GM12874 (cell line): Measurements from ENCODE around the gene THADA.

ENCODE experiments used
- TF ChIP-seq, protein P1 (sequence below): IDR thresholded peaks from 2 replicates; pipeline ENCODE4 v1.5.1; 2011; ENCODE audit warnings: low read depth, mild to moderate bottlenecking, control low read depth, low read length, moderate library complexity; ENCODE audit not compliant: insufficient read depth

The THADA gene

DNA sequence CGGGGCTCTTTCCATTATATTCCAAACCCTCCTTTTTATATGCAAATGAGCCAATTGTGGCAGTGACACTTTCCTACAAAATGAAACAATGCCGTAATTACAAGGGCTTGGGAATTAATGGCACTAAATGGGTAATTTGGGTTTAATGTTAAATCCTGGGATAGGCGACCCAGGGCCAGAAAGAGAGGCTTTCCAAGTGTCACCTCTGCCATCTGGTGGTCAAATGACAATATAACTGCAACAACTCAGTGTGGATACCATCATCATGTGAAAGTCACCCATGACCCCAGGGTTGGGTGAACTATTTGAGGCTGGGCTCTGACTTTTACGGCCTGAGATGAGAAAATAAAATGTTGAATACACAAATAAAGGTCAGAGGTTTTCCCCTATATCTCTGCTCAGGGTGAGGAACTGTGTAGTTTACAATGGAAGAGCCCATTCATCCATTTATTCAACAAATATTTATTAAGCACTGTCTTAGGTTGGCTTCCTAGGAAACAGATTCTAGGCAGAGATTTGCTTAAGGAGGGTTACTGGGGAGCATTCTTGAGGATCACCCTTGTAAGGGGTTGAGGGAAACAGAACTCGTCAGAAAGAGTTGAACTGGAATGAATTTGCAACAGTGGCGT lies 13.6 kb upstream of the THADA start:
- TF ChIP-seq, protein P1, sequence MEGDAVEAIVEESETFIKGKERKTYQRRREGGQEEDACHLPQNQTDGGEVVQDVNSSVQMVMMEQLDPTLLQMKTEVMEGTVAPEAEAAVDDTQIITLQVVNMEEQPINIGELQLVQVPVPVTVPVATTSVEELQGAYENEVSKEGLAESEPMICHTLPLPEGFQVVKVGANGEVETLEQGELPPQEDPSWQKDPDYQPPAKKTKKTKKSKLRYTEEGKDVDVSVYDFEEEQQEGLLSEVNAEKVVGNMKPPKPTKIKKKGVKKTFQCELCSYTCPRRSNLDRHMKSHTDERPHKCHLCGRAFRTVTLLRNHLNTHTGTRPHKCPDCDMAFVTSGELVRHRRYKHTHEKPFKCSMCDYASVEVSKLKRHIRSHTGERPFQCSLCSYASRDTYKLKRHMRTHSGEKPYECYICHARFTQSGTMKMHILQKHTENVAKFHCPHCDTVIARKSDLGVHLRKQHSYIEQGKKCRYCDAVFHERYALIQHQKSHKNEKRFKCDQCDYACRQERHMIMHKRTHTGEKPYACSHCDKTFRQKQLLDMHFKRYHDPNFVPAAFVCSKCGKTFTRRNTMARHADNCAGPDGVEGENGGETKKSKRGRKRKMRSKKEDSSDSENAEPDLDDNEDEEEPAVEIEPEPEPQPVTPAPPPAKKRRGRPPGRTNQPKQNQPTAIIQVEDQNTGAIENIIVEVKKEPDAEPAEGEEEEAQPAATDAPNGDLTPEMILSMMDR, result peak; percentile 66

DNA sequence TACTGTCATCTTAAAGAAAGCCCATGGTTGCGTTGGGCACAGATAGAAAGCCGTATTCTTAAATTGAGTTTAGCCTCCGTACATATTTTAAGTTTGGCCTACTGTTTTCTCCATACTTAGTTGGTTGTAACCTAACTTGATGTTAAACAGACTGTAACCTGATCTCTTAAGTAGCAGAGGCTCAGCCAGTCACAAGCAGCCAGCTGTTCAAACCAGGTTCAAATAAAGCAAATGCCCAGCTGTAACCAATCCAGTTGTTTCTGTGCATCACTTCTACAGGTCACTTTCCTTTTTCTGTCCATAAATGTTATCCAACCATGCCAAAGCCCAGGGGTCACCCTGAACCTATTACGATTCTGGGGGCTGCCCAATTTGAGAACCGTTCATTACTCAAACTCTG lies 10.0 kb upstream of the THADA start:
- TF ChIP-seq, protein P1, result no peak

DNA sequence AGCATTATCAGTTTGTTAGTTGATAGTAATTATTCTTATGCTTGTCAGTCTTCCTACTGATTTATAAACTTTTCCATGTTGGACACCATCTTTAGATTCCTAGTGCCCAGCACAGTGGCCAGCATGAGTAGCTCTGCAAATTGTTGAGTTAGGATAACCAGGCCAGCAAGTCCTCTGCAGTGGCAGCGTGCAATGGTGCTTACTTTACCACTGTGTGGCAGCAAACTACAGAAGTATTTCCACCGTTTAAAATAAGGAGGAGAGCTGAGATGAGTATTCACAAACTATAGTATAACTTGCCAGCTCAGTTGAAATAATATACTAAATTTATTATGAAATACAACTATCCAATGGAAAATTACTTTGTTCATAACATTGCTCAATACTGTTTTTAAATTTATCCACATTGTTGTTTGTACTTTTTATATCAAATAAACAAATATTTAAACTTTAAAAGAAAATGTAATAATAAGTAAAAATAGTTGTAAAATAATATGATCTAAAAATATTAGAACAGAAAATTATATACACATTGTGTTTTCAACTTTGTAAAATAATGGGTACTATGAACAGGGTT lies 9.3 kb upstream of the THADA start:
- TF ChIP-seq, protein P1, result peak; percentile 39; the same call in 1 of the 2 replicates

DNA sequence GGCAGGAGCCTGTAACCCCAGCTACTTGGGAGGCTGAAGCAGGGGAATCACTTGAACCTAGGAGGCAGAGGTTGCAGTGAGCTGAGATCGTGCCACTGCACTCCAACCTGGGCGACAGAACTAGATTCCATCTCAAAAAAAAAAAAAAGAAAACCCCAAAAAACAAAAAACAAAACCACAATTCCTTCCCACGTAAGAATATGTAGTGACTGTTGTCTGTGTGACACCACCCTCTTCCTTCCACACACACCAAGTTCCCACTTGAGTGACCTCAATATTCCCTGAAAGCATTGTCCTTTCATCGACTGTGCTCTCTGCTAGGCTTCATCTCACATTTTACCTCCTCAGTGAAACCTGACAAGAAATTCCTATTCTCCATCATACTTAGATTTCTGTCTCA lies 8.8 kb upstream of the THADA start:
- TF ChIP-seq, protein P1, result no peak

DNA sequence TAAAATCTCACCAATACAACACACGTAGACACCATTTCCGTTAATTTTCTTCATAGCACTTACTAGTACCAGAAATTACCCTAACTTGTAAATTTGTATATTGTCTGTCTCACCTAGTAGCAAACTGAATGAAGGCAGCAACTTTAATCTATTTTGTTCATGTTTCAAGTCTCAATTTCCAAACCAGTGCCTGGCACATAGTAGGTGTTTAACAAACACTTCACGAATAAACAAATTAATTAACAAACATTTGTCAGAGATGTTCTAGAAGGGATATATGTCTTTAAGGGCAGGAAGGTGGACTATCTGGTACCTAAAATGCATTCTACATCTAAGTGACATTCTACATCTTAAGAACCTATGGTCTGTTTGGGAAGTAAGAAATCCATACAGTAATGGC lies 963 bp downstream of the THADA start:
- TF ChIP-seq, protein P1, result no peak

DNA sequence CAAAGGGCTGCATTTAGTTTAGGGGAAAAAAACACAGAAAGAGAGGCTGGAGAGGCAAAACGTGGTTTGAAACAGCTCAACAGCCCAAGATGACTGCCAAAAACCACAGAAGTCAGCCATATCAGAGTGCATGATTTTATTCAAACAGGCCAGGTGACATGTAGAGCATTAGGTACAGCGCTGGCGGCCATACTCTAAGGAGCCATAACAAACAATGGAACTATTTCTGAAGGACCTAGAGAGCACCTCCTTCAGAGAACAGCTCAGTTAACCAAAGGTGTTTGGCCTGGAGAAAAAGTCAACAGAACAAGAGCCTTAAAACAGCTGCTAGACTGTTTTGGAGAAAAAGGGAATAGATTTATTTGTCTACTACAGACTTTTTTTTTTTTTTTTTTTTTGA lies 2.6 kb downstream of the THADA start:
- TF ChIP-seq, protein P1, result no peak

DNA sequence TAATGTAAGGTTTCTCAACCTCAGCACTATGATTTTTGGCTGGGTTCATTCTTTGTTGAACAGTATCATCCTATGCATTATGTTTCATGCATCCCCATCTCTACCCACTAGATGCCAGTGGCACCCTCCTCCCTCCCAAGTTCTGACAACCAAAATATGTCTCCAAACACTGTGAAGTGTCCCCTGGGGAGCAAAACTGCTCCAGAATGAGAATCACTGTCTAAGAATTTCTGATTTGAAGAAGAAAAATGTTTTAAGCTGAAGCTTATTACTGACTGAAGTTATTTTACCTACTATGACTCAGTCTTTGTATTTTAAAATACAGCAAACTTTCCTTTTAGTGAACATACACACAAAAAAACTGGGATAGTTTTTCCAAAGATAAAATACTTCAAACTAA lies 3.4 kb downstream of the THADA start:
- TF ChIP-seq, protein P1, result no peak

DNA sequence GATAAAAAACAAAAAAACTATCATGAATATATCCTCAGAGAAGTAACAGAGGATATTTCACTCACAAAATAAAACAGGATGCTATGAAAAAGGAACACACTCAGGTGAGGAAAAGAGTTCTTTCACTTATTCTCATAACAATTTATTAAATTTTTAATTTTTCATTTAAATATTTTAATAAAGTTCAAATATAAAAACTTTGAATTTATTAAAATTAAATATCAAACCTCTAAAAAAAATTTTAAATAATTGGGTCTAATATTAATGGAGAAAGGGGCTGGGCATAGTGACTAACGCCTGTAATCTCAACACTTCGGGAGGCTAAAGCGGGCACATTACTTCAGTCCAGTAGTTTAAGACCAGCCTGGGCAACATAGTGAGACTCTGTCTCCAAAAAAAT lies 10.1 kb downstream of the THADA start:
- TF ChIP-seq, protein P1, result no peak
